ENCODE data around the gene MCRIP2. TPM values are rescaled to one million over a fixed set of nuclear protein-coding genes. Genes with fewer than 3 reads are reported as not detected.
A peak's percentile ranks its signal among the peaks of the same experiment; 100 is the strongest.
"Not testable (repeated sequence)": the region's sequence is repeated elsewhere in the genome, so short reads cannot be mapped to it uniquely, and the experiment has no call there.

The MCRIP2 gene
- total and polyA plus RNA-seq, 11 donors = 52.3 to 321 (median 97.0) TPM

GRCh38 chr16:689175-689897, 47.7 kb downstream of the MCRIP2 start:
- DNase-seq (no peak), ATAC-seq (peak in 1 of 4 donors; percentile 0)
- Histone ChIP-seq H3K4me3 (peak overlapping the region; percentile 72 to 98 (median 94)), H3K4me1 (peaks cover 3 to 56% (median 32%) of the 10 kb centered on the region in 12 donors), H3K27me3 (peaks cover 2 to 28% (median 20%) of the 10 kb centered on the region in 9 donors), H3K27ac (peak overlapping the region in 9 of 12 donors; percentile 65 to 92 (median 87)), H3K9me3 (no peaks in the 10 kb centered on the region), H3K36me3 (peaks cover 0 to 18% (median 4%) of the 10 kb centered on the region in 9 donors)
- intact Hi-C loops (cut with DNase I) = no loop called here
- WGBS, 4 donors = 84 to 89% (median 87%) methylated on average over 24 to 26 of the region's 26 CpGs
- TF ChIP-seq, protein P1, sequence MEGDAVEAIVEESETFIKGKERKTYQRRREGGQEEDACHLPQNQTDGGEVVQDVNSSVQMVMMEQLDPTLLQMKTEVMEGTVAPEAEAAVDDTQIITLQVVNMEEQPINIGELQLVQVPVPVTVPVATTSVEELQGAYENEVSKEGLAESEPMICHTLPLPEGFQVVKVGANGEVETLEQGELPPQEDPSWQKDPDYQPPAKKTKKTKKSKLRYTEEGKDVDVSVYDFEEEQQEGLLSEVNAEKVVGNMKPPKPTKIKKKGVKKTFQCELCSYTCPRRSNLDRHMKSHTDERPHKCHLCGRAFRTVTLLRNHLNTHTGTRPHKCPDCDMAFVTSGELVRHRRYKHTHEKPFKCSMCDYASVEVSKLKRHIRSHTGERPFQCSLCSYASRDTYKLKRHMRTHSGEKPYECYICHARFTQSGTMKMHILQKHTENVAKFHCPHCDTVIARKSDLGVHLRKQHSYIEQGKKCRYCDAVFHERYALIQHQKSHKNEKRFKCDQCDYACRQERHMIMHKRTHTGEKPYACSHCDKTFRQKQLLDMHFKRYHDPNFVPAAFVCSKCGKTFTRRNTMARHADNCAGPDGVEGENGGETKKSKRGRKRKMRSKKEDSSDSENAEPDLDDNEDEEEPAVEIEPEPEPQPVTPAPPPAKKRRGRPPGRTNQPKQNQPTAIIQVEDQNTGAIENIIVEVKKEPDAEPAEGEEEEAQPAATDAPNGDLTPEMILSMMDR (IDR thresholded peaks at IDR 0.05) = no peak
- TF ChIP-seq POLR2A (IDR thresholded peaks at IDR 0.05) = no peak

DNA sequence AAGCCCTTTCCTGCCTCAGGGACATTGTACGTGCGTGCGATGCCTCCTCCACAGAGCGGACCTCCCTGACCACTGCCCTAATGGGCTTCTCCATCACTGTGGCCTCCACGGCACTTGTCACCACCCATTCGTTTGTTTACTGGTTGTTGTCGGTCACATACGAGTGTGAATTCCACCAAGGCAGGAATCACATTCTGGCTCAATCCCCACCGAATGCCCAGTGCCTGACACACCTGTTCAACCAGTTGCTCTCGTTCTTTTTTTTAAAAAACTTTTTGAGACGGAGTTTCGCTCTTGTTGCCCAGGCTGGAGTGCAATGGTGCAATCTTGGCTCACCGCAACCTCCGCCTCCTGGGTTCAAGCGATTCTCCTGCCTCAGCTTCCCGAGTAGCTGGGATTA, 49.6 kb downstream of the MCRIP2 start:
- ATAC-seq; intact Hi-C loops (cut with DNase I); H3K4me3 ChIP-seq; H3K27ac ChIP-seq; H3K9me3 ChIP-seq; DNase-seq: not testable (repeated sequence)
- WGBS, 4 donors = 89 to 90% (median 89%) methylated on average over 16 of the region's 16 CpGs
- Histone ChIP-seq H3K27me3 (peaks cover 8 to 46% (median 37%) of the 10 kb centered on the region in 9 donors), H3K4me1 (peaks cover 0 to 54% (median 27%) of the 10 kb centered on the region in 12 donors), H3K36me3 (peaks cover 0 to 15% (median 4%) of the 10 kb centered on the region in 9 donors)

GRCh38 chr16:692356-693108, 50.9 kb downstream of the MCRIP2 start:
- 62 to 68% (median 64%) methylated on average over 10 of the region's 10 CpGs for whole genome bisulfite sequencing, 4 donors
- Histone ChIP-seq H3K36me3 (peaks cover 0 to 3% (median 0%) of the 10 kb centered on the region in 9 donors), H3K27ac (no peak overlapping the region), H3K4me3 (no peak overlapping the region), H3K9me3 (no peaks in the 10 kb centered on the region), H3K4me1 (peaks cover 0 to 54% (median 27%) of the 10 kb centered on the region in 12 donors), H3K27me3 (peaks cover 11 to 57% (median 45%) of the 10 kb centered on the region in 9 donors)
- no peak for DNase-seq
- TF ChIP-seq POLR2A (IDR thresholded peaks at IDR 0.05) = no peak
- TF ChIP-seq, protein P1 (IDR thresholded peaks at IDR 0.05) = no peak
- no peak for ATAC-seq
- intact Hi-C loops (cut with DNase I) = no loop called here

DNA sequence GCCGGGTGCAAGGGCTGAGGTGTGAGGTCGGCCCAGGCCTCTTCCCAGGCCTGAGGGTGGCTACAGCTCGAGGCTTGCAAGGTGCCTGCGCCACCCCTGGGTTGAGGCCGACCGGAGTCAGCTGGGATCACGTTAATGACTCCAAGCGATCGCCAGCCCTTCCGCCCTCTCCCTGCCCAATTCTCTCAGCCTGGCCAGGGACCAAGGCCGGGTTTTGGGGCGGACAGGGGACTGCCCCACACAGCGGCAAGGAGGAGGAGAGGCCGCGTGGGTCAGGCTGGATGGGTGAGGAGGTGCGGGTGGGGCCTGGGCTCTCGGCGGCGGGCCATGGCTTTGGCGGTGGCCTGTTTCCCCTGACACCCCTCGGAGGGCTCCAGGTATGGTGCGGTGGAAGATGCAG, 51.7 kb downstream of the MCRIP2 start:
- no peak for DNase-seq
- H3K27me3 ChIP-seq = peaks cover 11 to 65% (median 48%) of the 10 kb centered on the region in 9 donors
- no peak overlapping the region for H3K27ac ChIP-seq
- TF ChIP-seq POLR2A (IDR thresholded peaks at IDR 0.05) = no peak
- TF ChIP-seq, protein P1 (IDR thresholded peaks at IDR 0.05) = no peak
- H3K4me3 ChIP-seq = no peak overlapping the region
- peaks cover 0 to 52% (median 27%) of the 10 kb centered on the region in 12 donors for H3K4me1 ChIP-seq
- H3K36me3 ChIP-seq = no peaks in the 10 kb centered on the region
- no peak for ATAC-seq
- 33 to 43% (median 35%) methylated on average over 11 to 22 of the region's 22 CpGs for WGBS, 4 donors
- intact Hi-C loops (cut with DNase I) = no loop called here
- no peaks in the 10 kb centered on the region for H3K9me3 ChIP-seq
